ENCODE data around the gene ZBP1. TPM values are rescaled to one million over a fixed set of nuclear protein-coding genes. Genes with fewer than 3 reads are reported as not detected.
A peak's percentile ranks its signal among the peaks of the same experiment; 100 is the strongest.

ZBP1 gene
- total and polyA plus RNA-seq, 11 donors, result 0.15 to 1.7 (median 0.31) TPM; not detected in 6

GRCh38 chr20:57610261-57610952, 9.8 kb downstream of the ZBP1 start:
- TF ChIP-seq POLR2A (IDR thresholded peaks at IDR 0.05) (no peak), CTCF (IDR thresholded peaks at IDR 0.05) (no peak)
- whole genome bisulfite sequencing, 4 donors, result 61 to 70% (median 67%) methylated on average over 16 to 18 of the region's 18 CpGs
- ATAC-seq, result no peak
- intact Hi-C loops (cut with DNase I), result no loop called here
- Histone ChIP-seq H3K27me3 (peaks cover 0 to 32% (median 4%) of the 10 kb centered on the region in 9 donors), H3K36me3 (peaks cover 0 to 6% (median 0%) of the 10 kb centered on the region in 9 donors), H3K27ac (no peak overlapping the region), H3K4me3 (no peak overlapping the region), H3K4me1 (no peaks in the 10 kb centered on the region), H3K9me3 (no peaks in the 10 kb centered on the region)
- peak in 1 of 5 donors; percentile 8 for DNase-seq

- no peaks in the 10 kb centered on the region for H3K9me3 ChIP-seq
- no peak for TF ChIP-seq POLR2A (IDR thresholded peaks at IDR 0.05)
- TF ChIP-seq CTCF (IDR thresholded peaks at IDR 0.05), result no peak
- no peak for ATAC-seq
- H3K4me1 ChIP-seq, result no peaks in the 10 kb centered on the region
- H3K27ac ChIP-seq, result no peak overlapping the region
- H3K27me3 ChIP-seq, result peaks cover 0 to 26% (median 4%) of the 10 kb centered on the region in 9 donors
- peaks cover 0 to 4% (median 0%) of the 10 kb centered on the region in 9 donors for H3K36me3 ChIP-seq
- H3K4me3 ChIP-seq, result no peak overlapping the region
- no peak for DNase-seq
- intact Hi-C loops (cut with DNase I), result no loop called here
- WGBS, 4 donors, result 83 to 90% (median 86%) methylated on average over 8 of the region's 8 CpGs
Measured at GRCh38 chr20:57609842-57610167, 10.4 kb downstream of the ZBP1 start.

GRCh38 chr20:57609086-57609841, 11.0 kb downstream of the ZBP1 start:
- Histone ChIP-seq H3K27ac (no peak overlapping the region), H3K4me3 (no peak overlapping the region), H3K9me3 (no peaks in the 10 kb centered on the region), H3K4me1 (no peaks in the 10 kb centered on the region), H3K36me3 (no peaks in the 10 kb centered on the region), H3K27me3 (peaks cover 0 to 26% (median 4%) of the 10 kb centered on the region in 9 donors)
- intact Hi-C loops (cut with DNase I), result no loop called here
- ATAC-seq (peak in 1 of 4 donors; percentile 31), DNase-seq (peak in 1 of 5 donors; percentile 11)
- 73 to 79% (median 78%) methylated on average over 6 to 16 of the region's 16 CpGs for WGBS, 4 donors
- TF ChIP-seq CTCF (IDR thresholded peaks at IDR 0.05) (no peak), POLR2A (IDR thresholded peaks at IDR 0.05) (no peak)

- Histone ChIP-seq H3K9me3 (no peaks in the 10 kb centered on the region), H3K4me1 (no peaks in the 10 kb centered on the region), H3K4me3 (no peak overlapping the region), H3K27me3 (peaks cover 0 to 26% (median 4%) of the 10 kb centered on the region in 9 donors), H3K27ac (no peak overlapping the region), H3K36me3 (no peaks in the 10 kb centered on the region)
- intact Hi-C loops (cut with DNase I), result no loop called here
- no peak for TF ChIP-seq CTCF (IDR thresholded peaks at IDR 0.05)
- no peak for TF ChIP-seq POLR2A (IDR thresholded peaks at IDR 0.05)
- WGBS, 4 donors, result 77 to 87% (median 80%) methylated on average over 6 to 7 of the region's 7 CpGs
- DNase-seq, result peak in 1 of 5 donors; percentile 4
- ATAC-seq, result no peak
Measured at GRCh38 chr20:57608516-57608915, 11.7 kb downstream of the ZBP1 start.
